Testis (tissue), 2 donors: ENCODE measurements around the gene CDC42BPB.

Source experiments
- POLR2A ChIP-seq: fragments of 450-650 bp; IDR thresholded peaks from one replicate; pipeline ENCODE4 v1.6.1; 2017; ENCODE audit warnings: antibody characterized with exemption, mild to moderate bottlenecking, moderate library complexity
- TF ChIP-seq, protein P1 (sequence below), 3 experiments: fragments of 450-650 bp in 2 of 3; fragments of 200-600 bp in 1 of 3; sonication (generic) in 1 of 3; IDR thresholded peaks; one replicate each; pipeline ENCODE4 v1.5.1; 2016 to 2019; ENCODE audit warnings: antibody characterized with exemption in 3 of 3, mild to moderate bottlenecking in 2 of 3, moderate library complexity in 1 of 3

DNA sequence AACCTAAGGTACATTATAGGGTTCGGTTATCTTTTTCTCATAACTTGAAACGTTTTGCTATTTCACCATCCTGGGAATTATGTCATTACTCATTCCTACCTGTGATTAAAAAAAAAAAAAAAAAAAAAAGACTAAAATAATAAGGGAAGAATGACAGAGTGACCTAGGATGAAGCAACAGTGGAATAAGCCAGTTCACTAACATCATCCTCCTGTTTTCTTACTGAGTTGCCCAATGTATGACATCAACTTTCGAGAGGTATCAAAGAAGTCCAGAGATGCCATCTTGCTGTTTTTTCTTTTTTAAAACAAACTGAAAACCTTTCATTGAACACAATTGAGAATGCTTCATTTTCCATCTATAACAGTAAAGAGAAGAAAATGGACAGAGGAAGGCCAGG, 92.1 kb downstream of the CDC42BPB start:
- TF ChIP-seq, protein P1, sequence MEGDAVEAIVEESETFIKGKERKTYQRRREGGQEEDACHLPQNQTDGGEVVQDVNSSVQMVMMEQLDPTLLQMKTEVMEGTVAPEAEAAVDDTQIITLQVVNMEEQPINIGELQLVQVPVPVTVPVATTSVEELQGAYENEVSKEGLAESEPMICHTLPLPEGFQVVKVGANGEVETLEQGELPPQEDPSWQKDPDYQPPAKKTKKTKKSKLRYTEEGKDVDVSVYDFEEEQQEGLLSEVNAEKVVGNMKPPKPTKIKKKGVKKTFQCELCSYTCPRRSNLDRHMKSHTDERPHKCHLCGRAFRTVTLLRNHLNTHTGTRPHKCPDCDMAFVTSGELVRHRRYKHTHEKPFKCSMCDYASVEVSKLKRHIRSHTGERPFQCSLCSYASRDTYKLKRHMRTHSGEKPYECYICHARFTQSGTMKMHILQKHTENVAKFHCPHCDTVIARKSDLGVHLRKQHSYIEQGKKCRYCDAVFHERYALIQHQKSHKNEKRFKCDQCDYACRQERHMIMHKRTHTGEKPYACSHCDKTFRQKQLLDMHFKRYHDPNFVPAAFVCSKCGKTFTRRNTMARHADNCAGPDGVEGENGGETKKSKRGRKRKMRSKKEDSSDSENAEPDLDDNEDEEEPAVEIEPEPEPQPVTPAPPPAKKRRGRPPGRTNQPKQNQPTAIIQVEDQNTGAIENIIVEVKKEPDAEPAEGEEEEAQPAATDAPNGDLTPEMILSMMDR (IDR thresholded peaks at IDR 0.05): no peak
- TF ChIP-seq POLR2A: no peak
